OCI-LY1 (cell line): ENCODE measurements around the gene ORMDL3.
"Not testable (repeated sequence)": the region's sequence is repeated elsewhere in the genome, so short reads cannot be mapped to it uniquely, and the experiment has no call there.

ENCODE experiments used
- H2AFZ ChIP-seq: fragments of 200-600 bp; sonication (generic), shearing (Covaris generic); 2 replicates; pipeline ENCODE4 v1.6.0; 2014; ENCODE audit warnings: antibody characterized with exemption, mild to moderate bottlenecking, low read length
- H3F3A ChIP-seq: fragments of 200-600 bp; sonication (generic), shearing (Covaris generic); 2 replicates; pipeline ENCODE4 v1.6.0; 2014; ENCODE audit warnings: mild to moderate bottlenecking, antibody characterized with exemption, low read length, moderate library complexity; ENCODE audit not compliant: insufficient read depth
- H3K27ac ChIP-seq: fragments of 200-600 bp; sonication (generic); 2 replicates; pipeline ENCODE4 v1.5.1; 2014; ENCODE audit warnings: low read length, mixed run types, mild to moderate bottlenecking, low read depth; ENCODE audit not compliant: poor library complexity, severe bottlenecking
- H3K27me3 ChIP-seq: fragments of 200-600 bp; sonication (generic); 2 replicates; pipeline ENCODE4 v1.6.0; 2014; ENCODE audit warnings: antibody characterized with exemption, mild to moderate bottlenecking, low read length, moderate library complexity; ENCODE audit not compliant: insufficient read depth
- H3K36me3 ChIP-seq: fragments of 200-600 bp; sonication (generic); 2 replicates; pipeline ENCODE4 v1.6.1; 2014; ENCODE audit warnings: mild to moderate bottlenecking, antibody characterized with exemption, low read length, moderate library complexity, mixed read lengths; ENCODE audit not compliant: insufficient read depth
- H3K4me1 ChIP-seq: fragments of 200-600 bp; sonication (generic); 2 replicates; pipeline ENCODE4 v1.5.1; 2014; ENCODE audit warnings: mild to moderate bottlenecking, low read length, moderate library complexity; ENCODE audit not compliant: insufficient read depth, severe bottlenecking
- H3K4me2 ChIP-seq: fragments of 200-600 bp; sonication (generic), shearing (Covaris generic); 2 replicates; pipeline ENCODE4 v1.6.1; 2014; ENCODE audit warnings: low read length
- H3K4me3 ChIP-seq: fragments of 200-600 bp; sonication (generic); 2 replicates; pipeline ENCODE4 v1.5.1; 2014; ENCODE audit warnings: low read length, low read depth, mild to moderate bottlenecking, mixed read lengths; ENCODE audit not compliant: poor library complexity, severe bottlenecking
- H3K79me2 ChIP-seq: fragments of 200-600 bp; shearing (Covaris generic); 2 replicates; pipeline ENCODE4 v1.6.1; 2016; ENCODE audit warnings: mixed run types, low read length, mixed read lengths; ENCODE audit not compliant: insufficient read depth
- H3K9ac ChIP-seq: fragments of 200-600 bp; sonication (generic), shearing (Covaris generic); 2 replicates; pipeline ENCODE4 v1.6.1; 2014; ENCODE audit warnings: mild to moderate bottlenecking, low read length, mixed read lengths
- H3K9me2 ChIP-seq: fragments of 200-600 bp; sonication (generic), shearing (Covaris generic); 2 replicates; pipeline ENCODE4 v1.6.1; 2014; ENCODE audit warnings: low read depth, mild to moderate bottlenecking, low read length, mixed read lengths
- H3K9me3 ChIP-seq: fragments of 200-600 bp; shearing (Covaris generic); 2 replicates; pipeline ENCODE4 v1.6.1; 2014; ENCODE audit warnings: low read length, mixed read lengths
- H4K20me1 ChIP-seq: fragments of 200-600 bp; sonication (generic), shearing (Covaris generic); 2 replicates; pipeline ENCODE4 v1.6.0; 2016; ENCODE audit warnings: mild to moderate bottlenecking, low read length; ENCODE audit not compliant: insufficient read depth
- CTCF ChIP-seq: fragments of 200-600 bp; sonication (generic), shearing (Covaris generic); IDR thresholded peaks from 2 replicates; pipeline ENCODE4 v1.5.1; 2017; ENCODE audit warnings: mild to moderate bottlenecking, antibody characterized with exemption, low read length, moderate library complexity, mixed read lengths
- EZH2 ChIP-seq: fragments of 200-600 bp; sonication (generic), shearing (Covaris generic); IDR thresholded peaks from 2 replicates; pipeline ENCODE4 v1.8.0; 2017; ENCODE audit warnings: borderline replicate concordance, mixed run types, mild to moderate bottlenecking, antibody characterized with exemption, low read length, moderate library complexity, mixed read lengths

ORMDL3 gene

GRCh38 chr17:39903158-39903884 is 24.1 kb downstream of the ORMDL3 start:
- H3K9ac ChIP-seq = no peak overlapping the region
- H4K20me1 ChIP-seq = no peaks in the 10 kb centered on the region
- H3K9me2 ChIP-seq = no peaks in the 10 kb centered on the region
- H3F3A ChIP-seq = no peaks in the 10 kb centered on the region
- peak overlapping the region; percentile 13 for H3K27ac ChIP-seq
- no peaks in the 10 kb centered on the region for H3K9me3 ChIP-seq
- H3K27me3 ChIP-seq = no peaks in the 10 kb centered on the region
- no peaks in the 10 kb centered on the region for H3K4me1 ChIP-seq
- H2AFZ ChIP-seq = no peak overlapping the region
- no peak overlapping the region for H3K4me2 ChIP-seq
- no peak overlapping the region for H3K4me3 ChIP-seq
- TF ChIP-seq CTCF = no peak
- TF ChIP-seq EZH2 = no peak
- H3K79me2 ChIP-seq = no peaks in the 10 kb centered on the region
- peaks cover 44% of the 10 kb centered on the region for H3K36me3 ChIP-seq

- H3K79me2 ChIP-seq, H4K20me1 ChIP-seq, H3F3A ChIP-seq, H3K27ac ChIP-seq, H3K4me2 ChIP-seq, H3K4me3 ChIP-seq, H3K4me1 ChIP-seq, H3K9ac ChIP-seq, H2AFZ ChIP-seq, H3K9me2 ChIP-seq, H3K9me3 ChIP-seq, H3K27me3 ChIP-seq: not testable (repeated sequence)
- H3K36me3 ChIP-seq = peaks cover 42% of the 10 kb centered on the region
Observed at GRCh38 chr17:39902027-39902426, 25.4 kb downstream of the ORMDL3 start.

DNA sequence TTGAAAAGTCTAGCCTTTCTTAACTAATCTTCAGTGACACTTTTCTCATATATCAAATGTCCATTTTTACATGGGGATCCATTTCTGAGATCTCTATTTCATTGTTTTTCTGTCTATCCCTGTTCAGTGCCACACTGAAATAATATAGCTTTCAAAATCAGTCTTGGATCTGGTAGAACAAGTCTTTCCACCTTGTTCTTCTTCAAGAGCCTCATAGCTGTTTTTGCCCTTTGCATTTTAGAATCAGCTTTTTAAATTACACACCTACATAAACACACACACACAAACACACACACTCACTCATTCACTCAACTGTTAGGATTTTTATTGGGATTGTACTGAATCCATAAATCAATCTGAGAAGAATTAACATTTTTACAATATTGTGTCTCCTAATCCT is 28.2 kb downstream of the ORMDL3 start:
- TF ChIP-seq CTCF = no peak
- Histone ChIP-seq H3K9ac (no peak overlapping the region), H3K36me3 (peaks cover 22% of the 10 kb centered on the region), H3K4me1 (peaks cover 25% of the 10 kb centered on the region), H3K9me2 (no peaks in the 10 kb centered on the region), H3K9me3 (peaks cover 4% of the 10 kb centered on the region), H4K20me1 (no peaks in the 10 kb centered on the region), H3K79me2 (no peaks in the 10 kb centered on the region), H3K4me3 (no peak overlapping the region), H2AFZ (no peak overlapping the region), H3K27ac (no peak overlapping the region), H3K27me3 (no peaks in the 10 kb centered on the region), H3F3A (no peaks in the 10 kb centered on the region; the same call in 1 of the 2 replicates), H3K4me2 (no peak overlapping the region)

DNA sequence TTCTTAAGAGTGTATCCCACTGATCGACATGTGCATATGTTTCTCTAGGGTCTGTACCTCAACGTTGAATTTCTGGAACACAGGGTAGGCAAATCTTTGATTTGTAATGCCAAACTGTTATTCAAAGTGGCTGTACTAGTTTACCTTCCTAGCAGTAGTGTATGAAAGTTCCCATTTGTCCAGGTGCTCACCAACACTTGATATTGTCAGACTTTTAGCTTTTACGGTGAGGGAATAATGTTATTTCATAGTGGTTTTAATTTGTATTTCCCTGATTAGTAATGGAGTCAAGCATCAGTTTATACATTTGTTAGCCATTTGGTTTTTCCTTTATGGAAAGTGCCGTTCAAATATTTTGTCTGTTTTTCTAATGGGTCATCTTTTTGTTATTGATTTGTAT is 29.3 kb downstream of the ORMDL3 start:
- Histone ChIP-seq H3K27me3 (no peaks in the 10 kb centered on the region), H3F3A (no peaks in the 10 kb centered on the region; the same call in 1 of the 2 replicates), H3K9me3 (peaks cover 4% of the 10 kb centered on the region), H3K79me2 (no peaks in the 10 kb centered on the region), H4K20me1 (no peaks in the 10 kb centered on the region), H3K36me3 (peaks cover 13% of the 10 kb centered on the region), H3K9ac (no peak overlapping the region), H2AFZ (no peak overlapping the region), H3K9me2 (no peaks in the 10 kb centered on the region), H3K4me2 (no peak overlapping the region), H3K27ac (no peak overlapping the region), H3K4me3 (no peak overlapping the region), H3K4me1 (peaks cover 32% of the 10 kb centered on the region)
- TF ChIP-seq EZH2 = no peak
- no peak for TF ChIP-seq CTCF
